ENCODE results near the gene DNAJC11. TPM values are rescaled to one million over a fixed set of nuclear protein-coding genes. Genes with fewer than 3 reads are reported as not detected.

Gene DNAJC11
- polyA plus RNA-seq, 4 donors = 54.0 to 77.7 (median 67.1) TPM

GRCh38 chr1:6627031-6627430 is 74.6 kb downstream of the DNAJC11 start:
- no peak for DNase-seq (ENCODE audit: low read depth in 4 of 4, low spot score in 2 of 4)

GRCh38 chr1:6625584-6626149 is 75.9 kb downstream of the DNAJC11 start:
- DNase-seq (ENCODE audit: low read depth in 4 of 4, low spot score in 2 of 4) = no peak

GRCh38 chr1:6624710-6625583 is 76.7 kb downstream of the DNAJC11 start, which contains the start of gene THAP3:
Gene THAP3, plus strand, starts transcription at chr1:6624868. Its CDS starts 351 bp downstream, at chr1:6625219.
- peak in 1 of 4 donors; percentile 70 for DNase-seq (ENCODE audit: low read depth in 4 of 4, low spot score in 2 of 4)

- DNase-seq (ENCODE audit: low read depth in 4 of 4, low spot score in 2 of 4) = no peak
Observed at GRCh38 chr1:6623269-6623965, 78.2 kb downstream of the DNAJC11 start.

GRCh38 chr1:6622396-6623152 is 79.0 kb downstream of the DNAJC11 start:
- DNase-seq (ENCODE audit: low read depth in 4 of 4, low spot score in 2 of 4) = no peak

GRCh38 chr1:6621429-6622391 is 79.9 kb downstream of the DNAJC11 start:
- no peak for DNase-seq (ENCODE audit: low read depth in 4 of 4, low spot score in 2 of 4)

GRCh38 chr1:6619045-6619444 is 82.6 kb downstream of the DNAJC11 start:
- no peak for DNase-seq (ENCODE audit: low read depth in 4 of 4, low spot score in 2 of 4)

GRCh38 chr1:6614929-6615785 is 86.5 kb downstream of the DNAJC11 start:
- DNase-seq (ENCODE audit: low read depth in 4 of 4, low spot score in 2 of 4) = no peak

- no peak for DNase-seq (ENCODE audit: low read depth in 4 of 4, low spot score in 2 of 4)
Observed at GRCh38 chr1:6614019-6614928, 87.3 kb downstream of the DNAJC11 start.

- peak in 3 of 4 donors; percentile 89 to 97 (median 96) for DNase-seq (ENCODE audit: low read depth in 4 of 4, low spot score in 2 of 4)
Observed at GRCh38 chr1:6613361-6614018, 88.1 kb downstream of the DNAJC11 start, which contains the start of gene PHF13. Gene PHF13, plus strand, starts transcription at chr1:6613731. Its CDS starts 336 bp downstream, at chr1:6614067.

- peak in 1 of 4 donors; percentile 35 for DNase-seq (ENCODE audit: low read depth in 4 of 4, low spot score in 2 of 4)
Observed at GRCh38 chr1:6612641-6613360, 88.8 kb downstream of the DNAJC11 start.

GRCh38 chr1:6603915-6604558 is 97.6 kb downstream of the DNAJC11 start:
- peak in 1 of 4 donors; percentile 68 for DNase-seq (ENCODE audit: low read depth in 4 of 4, low spot score in 2 of 4)

GRCh38 chr1:6603238-6603914 is 98.2 kb downstream of the DNAJC11 start:
- DNase-seq (ENCODE audit: low read depth in 4 of 4, low spot score in 2 of 4) = no peak

- peak in 1 of 4 donors; percentile 73 for DNase-seq (ENCODE audit: low read depth in 4 of 4, low spot score in 2 of 4)
Observed at GRCh38 chr1:6602669-6603237, 98.9 kb downstream of the DNAJC11 start, which contains the start of gene KLHL21. Gene KLHL21, minus strand, starts transcription at chr1:6602869. Its CDS starts 52 bp downstream, at chr1:6602817.

Measured in left renal cortex interstitium (tissue), 4 donors.